ENCODE results near the gene KRTAP9-7.
"Not testable (repeated sequence)": the region's sequence is repeated elsewhere in the genome, so short reads cannot be mapped to it uniquely, and the experiment has no call there.

The KRTAP9-7 gene

DNA sequence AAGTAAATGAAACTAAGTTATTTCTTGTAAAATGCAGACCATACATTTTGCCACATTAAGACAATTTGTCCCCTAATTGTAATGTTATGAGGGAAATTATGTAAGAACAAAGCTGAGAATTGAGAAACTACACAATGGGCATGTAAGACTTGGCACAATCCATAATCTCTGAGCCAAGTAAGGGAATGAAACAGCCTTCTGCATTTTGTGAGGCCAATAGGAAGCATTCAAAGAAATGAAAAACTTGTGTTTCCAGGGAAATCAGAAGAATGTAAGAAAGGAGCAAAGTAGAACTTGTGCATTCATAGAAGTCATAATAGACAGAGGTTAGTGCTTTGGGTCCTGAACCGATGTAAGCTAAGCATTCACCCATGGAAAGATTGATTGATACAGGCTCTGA, 24.2 kb upstream of the KRTAP9-7 start:
- no peak for DNase-seq (ENCODE audit: low spot score)
- TF ChIP-seq CTCF (IDR thresholded peaks at IDR 0.05; ENCODE audit: extremely low read depth, missing control alignments), result no peak

DNA sequence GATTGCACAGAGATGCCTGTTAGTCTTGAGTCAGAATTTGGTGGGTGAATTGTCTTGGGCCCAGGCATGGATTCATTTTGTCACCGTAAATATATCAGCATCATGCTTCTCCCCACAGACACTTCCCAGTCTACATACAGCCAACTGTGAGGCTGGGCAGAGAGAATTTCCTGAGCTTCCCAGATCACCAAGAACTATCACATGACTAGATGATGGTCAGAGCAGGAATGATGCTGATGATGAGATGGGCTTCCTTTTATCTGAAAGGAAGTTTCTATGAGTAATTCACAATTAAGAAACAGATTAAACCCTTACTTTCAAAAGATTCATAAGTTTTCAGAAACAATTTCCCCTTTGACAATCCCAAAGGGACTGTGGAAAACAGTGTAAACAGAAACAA, 20.6 kb upstream of the KRTAP9-7 start:
- DNase-seq (ENCODE audit: low spot score), result no peak

DNA sequence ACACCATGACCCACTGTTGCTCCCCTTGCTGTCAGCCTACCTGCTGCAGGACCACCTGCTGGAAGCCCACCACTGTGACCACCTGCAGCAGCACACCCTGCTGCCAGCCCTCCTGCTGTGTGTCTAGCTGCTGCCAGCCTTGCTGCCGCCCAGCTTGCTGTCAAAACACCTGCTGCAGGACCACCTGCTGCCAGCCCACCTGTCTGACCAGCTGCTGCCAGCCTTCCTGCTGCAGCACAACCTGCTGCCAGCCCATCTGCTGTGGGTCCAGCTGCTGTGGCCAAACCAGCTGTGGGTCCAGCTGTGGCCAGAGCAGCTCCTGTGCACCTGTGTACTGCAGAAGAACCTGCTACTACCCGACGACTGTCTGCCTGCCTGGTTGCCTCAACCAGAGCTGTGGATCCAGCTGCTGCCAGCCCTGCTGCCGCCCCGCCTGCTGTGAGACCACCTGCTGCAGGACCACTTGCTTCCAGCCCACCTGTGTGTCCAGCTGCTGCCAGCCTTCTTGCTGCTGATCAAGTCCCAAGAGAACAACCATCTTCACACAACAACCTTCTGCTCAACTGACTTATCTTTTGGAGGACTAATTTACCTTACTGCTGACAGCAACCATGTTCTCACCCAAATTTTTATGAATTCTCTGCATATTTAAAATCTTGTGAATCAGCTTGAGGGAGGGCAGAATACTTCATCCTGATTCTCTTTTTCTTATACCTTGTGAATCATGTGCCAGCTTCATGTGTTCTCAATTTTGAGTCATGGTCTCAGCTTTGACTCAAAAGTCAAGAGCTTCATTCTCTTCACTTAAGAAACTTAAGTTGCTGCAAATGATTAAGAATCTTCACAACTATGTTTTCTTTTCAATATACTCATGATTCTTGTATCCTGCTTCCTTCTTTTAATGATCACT, 19.9 kb upstream of the KRTAP9-7 start, which contains the start of gene KRTAP9-9:
Gene KRTAP9-9, plus strand, starts transcription at position 4 of the 910 bp plus-strand sequence.
- not testable (repeated sequence) for DNase-seq (ENCODE audit: low spot score)

More for the DNA sequence above, 20.6 kb upstream of the KRTAP9-7 start:
- TF ChIP-seq CTCF (IDR thresholded peaks at IDR 0.05; ENCODE audit: extremely low read depth, missing control alignments), result no peak

- no peak for TF ChIP-seq CTCF (IDR thresholded peaks at IDR 0.05; ENCODE audit: extremely low read depth, missing control alignments)
- DNase-seq (ENCODE audit: low spot score), result no peak
Observed at GRCh38 chr17:41256291-41256685, 19.2 kb upstream of the KRTAP9-7 start.

DNA sequence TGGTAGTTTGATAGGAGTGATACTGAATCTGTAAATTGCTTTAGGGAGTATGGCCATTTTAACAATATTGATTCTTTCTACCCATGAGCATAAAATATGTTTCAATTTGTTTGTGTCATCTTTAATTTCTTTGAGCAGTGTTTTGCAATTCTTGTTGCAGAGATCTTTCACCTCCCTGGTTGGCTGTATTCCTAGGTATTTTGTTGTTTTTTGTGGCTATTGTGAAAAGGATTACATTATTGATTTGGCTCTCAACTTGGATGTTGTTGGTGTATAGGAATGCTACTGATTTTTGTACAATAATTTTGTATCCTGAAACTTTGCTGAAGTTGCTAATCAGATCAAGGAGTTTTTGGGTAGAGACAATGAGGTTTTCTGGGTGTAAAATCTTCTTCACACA, 17.1 kb upstream of the KRTAP9-7 start:
- TF ChIP-seq CTCF (IDR thresholded peaks at IDR 0.05; ENCODE audit: extremely low read depth, missing control alignments), result no peak
- DNase-seq (ENCODE audit: low spot score), result no peak

DNA sequence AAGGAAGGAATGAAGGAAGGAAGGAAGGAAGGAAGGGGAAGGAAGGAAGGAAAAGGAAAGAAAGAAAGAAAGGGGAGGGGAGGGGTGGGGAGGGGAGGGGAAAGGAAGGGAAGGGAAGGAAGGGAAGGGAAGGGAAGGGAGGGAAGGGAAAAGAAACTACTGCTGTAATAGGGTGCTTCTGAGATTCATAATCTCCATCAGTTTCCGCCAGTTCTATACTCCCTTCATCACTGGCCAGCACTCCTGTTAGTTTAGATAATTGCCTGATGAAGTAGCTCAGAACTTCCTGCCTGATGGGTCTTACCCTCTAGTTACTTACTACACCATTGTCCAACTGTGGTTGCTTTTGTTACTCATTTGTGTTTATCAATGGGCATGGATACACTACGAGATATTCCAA, 12.3 kb upstream of the KRTAP9-7 start:
- no peak for DNase-seq (ENCODE audit: low spot score)
- TF ChIP-seq CTCF (IDR thresholded peaks at IDR 0.05; ENCODE audit: extremely low read depth, missing control alignments), result no peak

DNA sequence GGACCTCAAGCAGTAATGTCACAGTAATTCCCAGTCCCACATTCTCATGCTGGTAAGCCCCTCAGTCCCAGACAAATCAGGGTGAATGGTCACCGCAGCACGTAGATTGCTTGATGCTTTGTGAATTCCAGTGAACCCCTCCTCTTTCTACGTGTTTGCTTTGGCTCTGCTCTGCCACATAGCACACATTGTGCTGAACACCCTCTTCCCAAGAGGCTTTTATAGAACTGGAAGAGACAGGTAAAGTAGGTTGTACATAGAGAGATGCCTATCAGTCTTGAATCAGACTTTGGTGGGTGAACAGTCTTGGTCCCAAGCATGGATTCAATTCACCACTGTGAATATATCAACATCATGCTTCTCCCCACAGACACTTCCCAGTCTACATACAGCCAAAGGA, 10.9 kb upstream of the KRTAP9-7 start:
- no peak for TF ChIP-seq CTCF (IDR thresholded peaks at IDR 0.05; ENCODE audit: extremely low read depth, missing control alignments)
- DNase-seq (ENCODE audit: low spot score), result no peak

DNA sequence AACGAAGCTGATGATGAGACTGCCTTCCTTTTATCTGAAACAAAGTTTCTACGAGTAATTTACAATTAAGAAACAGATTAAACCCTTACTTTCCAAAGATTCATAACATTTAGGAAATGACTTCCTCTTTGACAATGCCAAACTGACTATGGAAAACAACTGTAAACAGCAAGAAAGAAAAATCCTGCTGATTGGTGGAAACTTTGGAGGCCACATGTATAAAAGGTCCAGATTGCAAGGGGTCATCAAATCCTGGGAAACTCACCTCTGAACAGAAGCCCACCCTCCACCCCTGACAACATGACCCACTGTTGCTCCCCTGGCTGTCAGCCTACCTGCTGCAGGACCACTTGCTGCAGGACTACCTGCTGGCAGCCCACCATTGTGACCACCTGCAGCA, 10.4 kb upstream of the KRTAP9-7 start, which contains the start of gene KRTAP9-6:
Gene KRTAP9-6, plus strand, starts transcription at position 301 of the 400 bp plus-strand sequence. Its CDS starts 0 bp downstream, at position 301.
- no peak for DNase-seq (ENCODE audit: low spot score)
- TF ChIP-seq CTCF (IDR thresholded peaks at IDR 0.05; ENCODE audit: extremely low read depth, missing control alignments), result no peak

Measured in GM20000 (cell line).